ENCODE measurements around the gene TSPAN15. TPM values are rescaled to one million over a fixed set of nuclear protein-coding genes. Genes with fewer than 3 reads are reported as not detected.
A peak's percentile ranks its signal among the peaks of the same experiment; 100 is the strongest.

The TSPAN15 gene
- total and polyA plus RNA-seq, 12 donors, result 5.0 to 18.2 (median 10.6) TPM

- no peaks in the 10 kb centered on the region for H3K9me3 ChIP-seq
- peaks cover 6 to 31% (median 19%) of the 10 kb centered on the region in 9 donors for H3K4me1 ChIP-seq
- H3K27me3 ChIP-seq, result no peaks in the 10 kb centered on the region
- H3K36me3 ChIP-seq, result no peaks in the 10 kb centered on the region
- H3K4me3 ChIP-seq, result no peak overlapping the region
- WGBS, 2 donors, result 83 to 84% methylated on average over 13 of the region's 13 CpGs
- intact Hi-C loops (cut with DNase I), result no loop called here
- H3K27ac ChIP-seq, result peak overlapping the region in 5 of 10 donors; percentile 21 to 82 (median 65)
- DNase-seq (no peak), ATAC-seq (no peak)
- no peak for TF ChIP-seq CTCF (IDR thresholded peaks at IDR 0.05)
These were observed 13.7 kb upstream of the TSPAN15 start for GRCh38 chr10:69437321-69438259.

- H3K27ac ChIP-seq, result peak overlapping the region in 9 of 10 donors; percentile 7 to 82 (median 58)
- no peaks in the 10 kb centered on the region for H3K27me3 ChIP-seq
- no peak for TF ChIP-seq CTCF (IDR thresholded peaks at IDR 0.05)
- no peak overlapping the region for H3K4me3 ChIP-seq
- peaks cover 6 to 35% (median 19%) of the 10 kb centered on the region in 9 donors for H3K4me1 ChIP-seq
- H3K9me3 ChIP-seq, result no peaks in the 10 kb centered on the region
- ATAC-seq (peak in 7 of 8 donors; percentile 55 to 90 (median 75)), DNase-seq (no peak)
- WGBS, 2 donors, result 42 to 44% methylated on average over 10 of the region's 10 CpGs
- no peaks in the 10 kb centered on the region for H3K36me3 ChIP-seq
- intact Hi-C loops (cut with DNase I), result no loop called here
These were observed 12.5 kb upstream of the TSPAN15 start for GRCh38 chr10:69438536-69439349.

- Histone ChIP-seq H3K27me3 (no peaks in the 10 kb centered on the region), H3K27ac (peak overlapping the region in 6 of 10 donors; percentile 7 to 82 (median 68)), H3K4me3 (no peak overlapping the region), H3K36me3 (no peaks in the 10 kb centered on the region), H3K4me1 (peaks cover 6 to 35% (median 19%) of the 10 kb centered on the region in 9 donors), H3K9me3 (no peaks in the 10 kb centered on the region)
- peak in 7 of 8 donors; percentile 28 to 84 (median 57) for ATAC-seq
- TF ChIP-seq CTCF (IDR thresholded peaks at IDR 0.05), result no peak
- DNase-seq, result peak in 1 of 2 donors; percentile 31
- intact Hi-C loops (cut with DNase I), result no loop called here
- 57 to 58% methylated on average over 5 of the region's 5 CpGs for WGBS, 2 donors
These were observed 11.9 kb upstream of the TSPAN15 start for GRCh38 chr10:69439350-69439739.

- Histone ChIP-seq H3K4me1 (peaks cover 6 to 35% (median 19%) of the 10 kb centered on the region in 9 donors), H3K4me3 (no peak overlapping the region), H3K36me3 (no peaks in the 10 kb centered on the region), H3K9me3 (no peaks in the 10 kb centered on the region), H3K27ac (peak overlapping the region in 1 of 10 donors; percentile 82), H3K27me3 (no peaks in the 10 kb centered on the region)
- DNase-seq (no peak), ATAC-seq (no peak)
- TF ChIP-seq CTCF (IDR thresholded peaks at IDR 0.05), result no peak
- intact Hi-C loops (cut with DNase I), result no loop called here
- WGBS, 2 donors, result 54 to 57% methylated on average over 5 of the region's 5 CpGs
These were observed 11.3 kb upstream of the TSPAN15 start for GRCh38 chr10:69439813-69440506.

Measured in heart right ventricle (tissue), 16 donors.